ENCODE measurements around the gene TXNRD2.

DNA sequence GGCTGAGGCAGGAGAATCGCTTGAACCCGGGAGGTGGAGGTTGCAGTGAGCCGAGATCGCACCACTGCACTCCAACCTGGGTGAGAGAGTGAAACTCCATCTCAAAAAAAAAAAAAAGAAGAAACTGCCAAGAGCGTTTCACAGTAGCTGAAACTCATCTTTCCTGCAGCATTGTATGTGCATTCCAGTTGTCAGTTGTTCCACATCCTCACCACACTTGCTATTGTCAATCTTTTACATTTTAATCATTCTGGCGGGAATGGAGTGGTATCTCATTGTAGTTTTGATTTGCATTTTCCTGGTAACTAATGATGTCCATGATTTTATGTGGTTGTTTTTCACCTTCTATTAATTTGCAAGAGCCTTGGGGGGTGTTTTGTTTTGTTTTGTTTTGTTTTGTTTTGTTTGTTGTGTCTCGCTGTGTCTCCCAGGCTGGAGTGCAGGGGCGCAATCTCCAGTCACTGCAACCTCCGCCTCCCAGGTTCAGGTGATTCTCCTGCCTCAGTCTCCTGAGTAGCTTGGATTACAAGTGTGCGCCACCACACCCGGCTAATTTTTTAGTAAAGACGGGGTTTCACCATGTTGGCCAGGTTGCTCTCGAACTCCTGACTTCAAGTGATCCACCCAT, 78.9 kb downstream of the TXNRD2 start:
- TF ChIP-seq GATA3 (IDR thresholded peaks at IDR 0.05; ENCODE audit: low read depth, low read length) (no peak), GATA2 (IDR thresholded peaks at IDR 0.05; ENCODE audit: low read depth, low read length) (no peak)
